PC-3 (cell line): ENCODE measurements around the gene BBS4. TPM values are rescaled to one million over a fixed set of nuclear protein-coding genes. Genes with fewer than 3 reads are reported as not detected.
A peak's percentile ranks its signal among the peaks of the same experiment; 100 is the strongest.
"Not testable (repeated sequence)": the region's sequence is repeated elsewhere in the genome, so short reads cannot be mapped to it uniquely, and the experiment has no call there.

Experiments used
- ATAC-seq: fragments of 200-7000 bp; cut with Tn5 transposase; 2 replicates; pipeline ENCODE4 v1.9.1; 2020; ENCODE audit warnings: mild to moderate bottlenecking, moderate library complexity
- Bru-seq: library from RNA; stranded (reverse); fragments of 400-500 nt; gene quantifications from one replicate; lab custom pipeline; 2021; lab: Mats Ljungman, UMichigan
- BruChase-seq, 2 experiments: library from RNA; stranded (reverse); fragments of 400-500 nt; gene quantifications; one replicate each; lab custom pipeline; 2021; lab: Mats Ljungman, UMichigan
- BruUV-seq: library from RNA; stranded (reverse); fragments of 400-500 nt; replicated peaks from 2 replicates; lab custom pipeline; 2021; lab: Mats Ljungman, UMichigan
- CTCF ChIA-PET: fragments of 300-600 bp; sonication (Branson Sonifier 250); formaldehyde crosslinking; loops from one replicate; lab custom pipeline; 2022; ENCODE audit warnings: antibody characterized with exemption; lab: Charles Lee
- POLR2A ChIA-PET: fragments of 300-600 bp; sonication (Branson Sonifier 250); formaldehyde crosslinking; loops from one replicate; lab custom pipeline; 2022; ENCODE audit warnings: antibody characterized with exemption; ENCODE audit not compliant: unreplicated experiment; lab: Charles Lee
- DNase-seq: peaks from one replicate; pipeline ENCODE4 v3.0.0-alpha.2; 2015
- H2AFZ ChIP-seq: fragments of 300-600 bp; sonication (generic); 2 replicates; pipeline ENCODE4 v1.6.0; 2016; ENCODE audit warnings: antibody characterized with exemption, low read length
- H3F3A ChIP-seq: fragments of 300-600 bp; sonication (generic); one replicate; pipeline ENCODE4 v1.6.0; 2017; ENCODE audit warnings: antibody characterized with exemption, low read length, control low read depth, mild to moderate bottlenecking; ENCODE audit not compliant: unreplicated experiment
- H3K27ac ChIP-seq: fragments of 300-600 bp; sonication (generic); 2 replicates; pipeline ENCODE4 v1.5.1; 2016; ENCODE audit warnings: mild to moderate bottlenecking, low read length
- H3K27me3 ChIP-seq: fragments of 300-600 bp; sonication (generic); 2 replicates; pipeline ENCODE4 v1.6.1; 2016; ENCODE audit warnings: low read length, mixed read lengths
- H3K36me3 ChIP-seq: fragments of 300-600 bp; sonication (generic); 2 replicates; pipeline ENCODE4 v1.6.1; 2016; ENCODE audit warnings: low read depth, mixed run types, low read length, mixed read lengths
- H3K4me1 ChIP-seq: fragments of 300-600 bp; sonication (generic); 2 replicates; pipeline ENCODE4 v1.5.1; 2016; ENCODE audit warnings: low read length; ENCODE audit not compliant: insufficient read depth
- H3K4me2 ChIP-seq: fragments of 300-600 bp; sonication (generic); 2 replicates; pipeline ENCODE4 v1.6.0; 2016; ENCODE audit warnings: low read length
- H3K4me3 ChIP-seq: fragments of 300-600 bp; sonication (generic); 2 replicates; pipeline ENCODE4 v1.5.1; 2016; ENCODE audit warnings: mild to moderate bottlenecking, low read length, mixed read lengths
- H3K79me2 ChIP-seq: fragments of 300-600 bp; sonication (generic); 2 replicates; pipeline ENCODE4 v1.6.1; 2017; ENCODE audit warnings: low read length, mixed read lengths
- H3K9ac ChIP-seq: fragments of 300-600 bp; sonication (generic); 2 replicates; pipeline ENCODE4 v1.6.0; 2016; ENCODE audit warnings: mild to moderate bottlenecking, low read length
- H3K9me2 ChIP-seq: fragments of 300-600 bp; sonication (generic); replicated peaks from 2 replicates; pipeline ENCODE4 v1.6.1; 2016; ENCODE audit warnings: mixed run types, low read length, mixed read lengths
- H3K9me3 ChIP-seq: fragments of 300-600 bp; sonication (generic); 2 replicates; pipeline ENCODE4 v1.6.1; 2016; ENCODE audit warnings: low read length, mixed read lengths
- H4K20me1 ChIP-seq: fragments of 300-600 bp; sonication (generic); 2 replicates; pipeline ENCODE4 v1.6.1; 2016; ENCODE audit warnings: low read length, mixed read lengths
- CTCF ChIP-seq: fragments of 300-600 bp; sonication (generic); conservative IDR thresholded peaks from 2 replicates; pipeline ENCODE4 v1.5.1; 2017; ENCODE audit warnings: antibody characterized with exemption, low read depth, mild to moderate bottlenecking, low read length
- EZH2 ChIP-seq: fragments of 300-600 bp; sonication (generic); IDR thresholded peaks from one replicate; pipeline ENCODE4 v1.6.1; 2017; ENCODE audit warnings: antibody characterized with exemption, mild to moderate bottlenecking, low read length; ENCODE audit not compliant: unreplicated experiment
- EZH2phosphoT487 ChIP-seq: fragments of 300-600 bp; sonication (generic); IDR thresholded peaks from 2 replicates; pipeline ENCODE4 v1.6.1; 2018; ENCODE audit warnings: mild to moderate bottlenecking, antibody characterized with exemption, low read length, borderline replicate concordance
- intact Hi-C: fragments of 100-400 bp; cut with micrococcal nuclease; formaldehyde crosslinking; loops from 2 replicates; pipeline ENCODE4 v1.9.0; 2023
- long read RNA-seq: library from polyadenylated mRNA; unstranded; transcript quantifications from one replicate; pipeline ENCODE4 v2.0.0, GENCODE V29; 2021; ENCODE audit not compliant: unreplicated experiment
- total RNA-seq: library from RNA; depleted of rRNA; stranded (reverse); fragments of >200 nt; gene quantifications from 2 replicates; pipeline ENCODE4 v1.2.3, GENCODE V29; 2014; rRNA removed

Gene BBS4
- total RNA-seq (7.5 and 18.7 TPM in 2 replicates), Bru-seq, nascent RNA (percentile 57 among the genes with signal in this experiment), BruChase-seq, experiment 1, labeled RNA remaining after a 6-hour chase (percentile 50 among the genes with signal in this experiment), BruChase-seq, experiment 2, labeled RNA remaining after a 2-hour chase (percentile 60 among the genes with signal in this experiment)
- long read RNA-seq, transcript BBS4-201 (16 exons, 2,490 nt), result major isoform, 16 of 28 reads
- long read RNA-seq, partial matches to known transcripts, result 2 of 28 reads
- long read RNA-seq, other reads (novel, unspliced or antisense), result 8 of 28 reads

GRCh38 chr15:72685925-72686794 is at the start of gene BBS4, which contains the start of gene HIGD2B:
Gene BBS4 (plus strand): TSS chr15:72686207. CDS start chr15:72686228, 21 bp downstream.
Gene HIGD2B (minus strand): TSS chr15:72686182. CDS start chr15:72676374, 9,808 bp downstream.
- no peak for TF ChIP-seq EZH2
- no peak for TF ChIP-seq EZH2phosphoT487
- no peak for TF ChIP-seq CTCF
- H3K27me3 ChIP-seq, result no peaks in the 10 kb centered on the region
- CTCF ChIA-PET, result no interaction called here
- POLR2A ChIA-PET, result interaction anchor here (0.6 kb wide), 4 partner anchors 11 to 229 kb away, joined by 3 to 22 read pairs (median 6); no protein-coding TSS in a partner anchor
- H3K4me1 ChIP-seq, result peaks cover 7% of the 10 kb centered on the region
- peak within 1 kb of the TSS; percentile 92 for H2AFZ ChIP-seq
- H3K36me3 ChIP-seq, result no peaks in the 10 kb centered on the region
- intact Hi-C loops, result loop anchor here (2.0 to 5.0 kb wide), 2 partner anchors 89 to 211 kb away; partner anchors contain the start of gene ARIH1
- H3K79me2 ChIP-seq, result peaks cover 10% of the 10 kb centered on the region; the same call in 1 of the 2 replicates
- peak within 1 kb of the TSS; percentile 98 for H3K4me2 ChIP-seq
- peak within 1 kb of the TSS; percentile 82 for H3K9ac ChIP-seq
- H3K27ac ChIP-seq, result peak within 1 kb of the TSS; percentile 64
- no peaks in the 10 kb centered on the region for H4K20me1 ChIP-seq
- peak; percentile 89 for DNase-seq
- H3K4me3 ChIP-seq, result peak within 1 kb of the TSS; percentile 93
- ATAC-seq, result peak; percentile 95
- H3F3A ChIP-seq, result no peaks in the 10 kb centered on the region
- BruUV-seq, result TSS peak; percentile 84
- no peaks in the 10 kb centered on the region for H3K9me2 ChIP-seq
- no peaks in the 10 kb centered on the region for H3K9me3 ChIP-seq

- ATAC-seq (peak; percentile 86), DNase-seq (peak; percentile 76)
- H3K9ac ChIP-seq, H3K27ac ChIP-seq, H2AFZ ChIP-seq, H3K4me2 ChIP-seq, CTCF ChIA-PET, H4K20me1 ChIP-seq, POLR2A ChIA-PET, H3K36me3 ChIP-seq, H3K79me2 ChIP-seq, H3K27me3 ChIP-seq, intact Hi-C loops, H3K4me1 ChIP-seq, H3K9me2 ChIP-seq, H3F3A ChIP-seq, H3K4me3 ChIP-seq, H3K9me3 ChIP-seq: not testable (repeated sequence)
- BruUV-seq, result TSS peak; percentile 98
Observed at GRCh38 chr15:72636519-72637282, 49.3 kb upstream of the BBS4 start.

- H2AFZ ChIP-seq, H3F3A ChIP-seq, H3K36me3 ChIP-seq, H3K9ac ChIP-seq, H3K4me2 ChIP-seq, H3K9me3 ChIP-seq, BruUV-seq, H3K79me2 ChIP-seq, CTCF ChIA-PET, H3K27me3 ChIP-seq, intact Hi-C loops, H3K4me1 ChIP-seq, H3K9me2 ChIP-seq, ATAC-seq, DNase-seq, H3K4me3 ChIP-seq, H4K20me1 ChIP-seq, POLR2A ChIA-PET, H3K27ac ChIP-seq: not testable (repeated sequence)
Observed at GRCh38 chr15:72639759-72640483, 46.1 kb upstream of the BBS4 start.

- ATAC-seq, H3K79me2 ChIP-seq, H3K36me3 ChIP-seq, H4K20me1 ChIP-seq, H3K4me3 ChIP-seq, DNase-seq, H3F3A ChIP-seq, H2AFZ ChIP-seq, H3K27ac ChIP-seq, BruUV-seq, H3K9me2 ChIP-seq, POLR2A ChIA-PET, H3K27me3 ChIP-seq, CTCF ChIA-PET, H3K9me3 ChIP-seq, H3K4me2 ChIP-seq, H3K4me1 ChIP-seq, H3K9ac ChIP-seq, intact Hi-C loops: not testable (repeated sequence)
Observed at GRCh38 chr15:72642271-72642670, 43.7 kb upstream of the BBS4 start.
